ENCODE measurements around the gene ELP1. TPM values are rescaled to one million over a fixed set of nuclear protein-coding genes. Genes with fewer than 3 reads are reported as not detected.

The ELP1 gene
- total and polyA plus RNA-seq, 9 donors = 15.7 to 70.9 (median 34.3) TPM

DNA sequence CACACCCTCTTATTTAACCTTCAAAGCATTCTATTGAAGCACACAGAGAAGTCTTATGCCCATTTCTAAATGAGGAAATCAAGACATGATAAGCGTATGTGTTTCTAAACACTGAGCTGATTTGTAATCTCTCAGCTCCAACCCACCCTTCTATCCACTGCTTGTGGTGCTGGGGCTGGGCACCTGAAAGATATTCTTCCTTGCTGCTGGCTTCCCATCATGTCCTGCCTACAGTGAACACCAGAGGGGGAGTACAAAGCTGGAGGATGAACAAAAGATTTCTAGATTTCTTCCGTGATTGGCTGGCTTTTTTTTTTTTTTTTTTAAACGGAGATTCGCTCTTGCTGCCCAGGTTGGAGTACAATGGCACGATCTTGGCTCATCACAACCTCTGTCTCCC, 57.5 kb downstream of the ELP1 start:
- no peak overlapping the region for H3K27ac ChIP-seq
- H3K27me3 ChIP-seq = no peaks in the 10 kb centered on the region
- H3K4me3 ChIP-seq = no peak overlapping the region
- H3K36me3 ChIP-seq = no peaks in the 10 kb centered on the region
- no peak for DNase-seq
- TF ChIP-seq EP300 (IDR thresholded peaks at IDR 0.05) = no peak
- no peak for TF ChIP-seq POLR2A (IDR thresholded peaks at IDR 0.05)
- TF ChIP-seq, protein P1, sequence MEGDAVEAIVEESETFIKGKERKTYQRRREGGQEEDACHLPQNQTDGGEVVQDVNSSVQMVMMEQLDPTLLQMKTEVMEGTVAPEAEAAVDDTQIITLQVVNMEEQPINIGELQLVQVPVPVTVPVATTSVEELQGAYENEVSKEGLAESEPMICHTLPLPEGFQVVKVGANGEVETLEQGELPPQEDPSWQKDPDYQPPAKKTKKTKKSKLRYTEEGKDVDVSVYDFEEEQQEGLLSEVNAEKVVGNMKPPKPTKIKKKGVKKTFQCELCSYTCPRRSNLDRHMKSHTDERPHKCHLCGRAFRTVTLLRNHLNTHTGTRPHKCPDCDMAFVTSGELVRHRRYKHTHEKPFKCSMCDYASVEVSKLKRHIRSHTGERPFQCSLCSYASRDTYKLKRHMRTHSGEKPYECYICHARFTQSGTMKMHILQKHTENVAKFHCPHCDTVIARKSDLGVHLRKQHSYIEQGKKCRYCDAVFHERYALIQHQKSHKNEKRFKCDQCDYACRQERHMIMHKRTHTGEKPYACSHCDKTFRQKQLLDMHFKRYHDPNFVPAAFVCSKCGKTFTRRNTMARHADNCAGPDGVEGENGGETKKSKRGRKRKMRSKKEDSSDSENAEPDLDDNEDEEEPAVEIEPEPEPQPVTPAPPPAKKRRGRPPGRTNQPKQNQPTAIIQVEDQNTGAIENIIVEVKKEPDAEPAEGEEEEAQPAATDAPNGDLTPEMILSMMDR (IDR thresholded peaks at IDR 0.05) = no peak
- intact Hi-C loops (cut with DNase I) = no loop called here
- 94 to 95% (median 95%) methylated on average over 5 of the region's 5 CpGs for WGBS, 3 donors
- H3K4me1 ChIP-seq (ENCODE audit: insufficient read depth) = no peaks in the 10 kb centered on the region
- H3K9me3 ChIP-seq = peaks cover 0 to under 1% of the 10 kb centered on the region in 2 donors

DNA sequence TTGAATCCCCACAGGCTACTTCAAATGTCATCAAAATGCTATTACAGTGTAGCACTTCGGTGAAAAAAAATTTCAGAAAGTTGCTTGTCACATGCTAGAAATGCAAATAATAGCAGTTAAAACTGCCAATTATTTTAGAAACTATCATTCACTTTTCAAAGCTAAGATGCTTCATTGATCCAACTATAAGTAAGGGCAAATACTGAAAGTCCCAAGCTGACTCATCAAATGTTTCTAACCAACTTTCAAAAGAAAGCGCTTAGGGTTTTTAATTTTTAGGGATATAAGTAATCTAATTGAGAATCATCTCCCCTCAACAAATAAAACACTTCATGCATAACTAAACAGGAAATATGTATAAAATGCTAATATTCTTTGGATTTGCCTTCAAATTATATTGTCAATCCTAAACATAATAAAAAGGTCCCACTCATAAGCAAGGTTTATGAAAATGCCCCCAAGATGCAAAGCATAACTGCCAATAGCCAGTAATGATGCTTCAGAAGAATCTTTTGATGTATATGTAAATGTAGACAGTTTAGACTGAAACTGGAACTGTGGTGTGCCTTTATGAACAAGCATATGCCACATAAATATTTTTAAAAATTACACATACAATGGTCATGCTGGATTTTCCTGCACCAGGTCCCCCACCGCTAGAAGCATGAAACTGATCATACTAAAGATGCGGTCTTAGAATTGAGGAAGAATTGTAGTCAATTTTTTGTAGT, 59.7 kb downstream of the ELP1 start:
- Histone ChIP-seq H3K27ac (no peak overlapping the region), H3K36me3 (no peaks in the 10 kb centered on the region), H3K9me3 (peaks cover 0 to 4% of the 10 kb centered on the region in 2 donors), H3K4me3 (no peak overlapping the region), H3K4me1 (ENCODE audit: insufficient read depth) (no peaks in the 10 kb centered on the region), H3K27me3 (no peaks in the 10 kb centered on the region)
- TF ChIP-seq EP300 (IDR thresholded peaks at IDR 0.05) (no peak), POLR2A (IDR thresholded peaks at IDR 0.05) (no peak)
- TF ChIP-seq, protein P1 (IDR thresholded peaks at IDR 0.05) = no peak
- intact Hi-C loops (cut with DNase I) = no loop called here
- DNase-seq = no peak
- WGBS, 3 donors = 95 to 98% (median 97%) methylated on average over 4 of the region's 4 CpGs

DNA sequence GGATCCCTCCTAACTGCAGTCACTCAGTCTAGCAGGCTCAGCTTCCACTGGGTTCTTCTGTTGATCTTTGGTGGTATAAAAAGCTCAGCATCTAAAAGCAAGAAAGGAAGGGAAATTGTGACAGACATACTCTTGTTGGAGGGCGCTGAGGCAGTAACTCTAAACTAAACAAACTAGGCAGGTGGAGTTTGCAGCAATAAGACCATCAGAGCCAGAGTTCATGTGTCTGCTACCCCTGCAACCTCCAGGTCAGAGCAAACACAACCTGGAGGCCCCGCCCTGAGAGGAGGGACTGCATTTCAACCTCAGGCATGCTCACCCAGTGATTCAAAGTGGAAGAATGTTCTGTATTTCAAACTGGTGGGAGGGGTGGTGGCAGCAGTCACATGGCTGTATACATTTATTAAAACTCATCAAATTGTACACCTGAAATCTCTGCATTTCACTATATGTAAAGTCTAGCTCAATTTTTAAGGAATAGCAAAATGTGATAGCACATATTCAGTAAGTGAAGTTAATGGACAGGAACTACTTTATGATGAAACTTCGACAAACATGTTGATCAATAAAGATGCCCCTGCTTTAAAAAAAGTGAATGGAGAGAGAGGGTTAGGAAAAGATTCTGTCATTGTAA, 64.7 kb downstream of the ELP1 start:
- H3K27me3 ChIP-seq = no peaks in the 10 kb centered on the region

DNA sequence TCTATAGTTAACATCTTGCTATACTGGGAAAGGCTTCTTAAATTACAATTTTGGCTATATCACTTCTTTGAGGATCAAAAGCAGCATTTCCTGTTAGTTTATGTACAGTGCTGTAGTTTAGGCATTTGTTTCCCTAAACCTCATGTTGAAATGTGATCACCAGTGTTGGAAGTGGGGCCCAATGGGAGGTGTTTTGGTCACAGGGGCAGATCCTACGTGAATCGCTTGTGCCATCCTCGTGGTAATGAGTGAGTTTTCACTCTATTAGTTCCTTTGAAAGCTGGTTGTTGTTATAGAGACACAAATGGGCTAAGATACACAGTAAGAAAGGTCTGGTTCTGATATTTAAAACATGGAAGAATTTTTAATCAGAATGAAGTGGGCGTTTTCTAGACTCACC, 66.1 kb downstream of the ELP1 start:
- Histone ChIP-seq H3K9me3 (peaks cover 0 to 4% of the 10 kb centered on the region in 2 donors), H3K36me3 (no peaks in the 10 kb centered on the region), H3K27ac (no peak overlapping the region), H3K27me3 (no peaks in the 10 kb centered on the region), H3K4me1 (ENCODE audit: insufficient read depth) (no peaks in the 10 kb centered on the region), H3K4me3 (no peak overlapping the region)
- no peak for DNase-seq
- intact Hi-C loops (cut with DNase I) = no loop called here
- WGBS, 3 donors = 89 to 92% (median 92%) methylated on average over 4 of the region's 4 CpGs
- TF ChIP-seq POLR2A (IDR thresholded peaks at IDR 0.05) = no peak
- TF ChIP-seq, protein P1 (IDR thresholded peaks at IDR 0.05) = no peak
- no peak for TF ChIP-seq EP300 (IDR thresholded peaks at IDR 0.05)

More for the DNA sequence above, 64.7 kb downstream of the ELP1 start:
- intact Hi-C loops (cut with DNase I) = no loop called here
- H3K36me3 ChIP-seq = no peaks in the 10 kb centered on the region
- H3K4me3 ChIP-seq = no peak overlapping the region
- no peaks in the 10 kb centered on the region for H3K4me1 ChIP-seq (ENCODE audit: insufficient read depth)
- TF ChIP-seq EP300 (IDR thresholded peaks at IDR 0.05) (no peak), POLR2A (IDR thresholded peaks at IDR 0.05) (no peak)
- TF ChIP-seq, protein P1 (IDR thresholded peaks at IDR 0.05) = no peak
- no peak overlapping the region for H3K27ac ChIP-seq
- no peak for DNase-seq
- peaks cover 0 to 4% of the 10 kb centered on the region in 2 donors for H3K9me3 ChIP-seq
- 80 to 99% (median 95%) methylated on average over 3 of the region's 3 CpGs for WGBS, 3 donors
